GM23338 (cell line): Measurements from ENCODE around the gene NAA80. TPM values are rescaled to one million over a fixed set of nuclear protein-coding genes. Genes with fewer than 3 reads are reported as not detected.

Experiments
- ATAC-seq: fragments of 200-7000 bp; cut with Tn5 transposase; 3 replicates; pipeline ENCODE4 v1.9.1; 2020
- DNase-seq: peaks from one replicate; pipeline ENCODE4 v3.0.0-alpha.2; 2015; ENCODE audit warnings: low spot score
- H2AFZ ChIP-seq: fragments of 200-600 bp; sonication (generic); 2 replicates; pipeline ENCODE4 v1.8.0; 2016; ENCODE audit warnings: antibody characterized with exemption, mild to moderate bottlenecking, moderate library complexity
- H3F3A ChIP-seq: fragments of 200-600 bp; sonication (generic); replicated peaks from 2 replicates; pipeline ENCODE4 v1.8.0; 2017; ENCODE audit warnings: antibody characterized with exemption, mixed run types, low read depth
- H3K27ac ChIP-seq: fragments of 200-600 bp; sonication (generic); 2 replicates; pipeline ENCODE4 v1.6.1; 2016; ENCODE audit warnings: low read depth
- H3K27me3 ChIP-seq: fragments of 200-600 bp; sonication (generic); 2 replicates; pipeline ENCODE4 v1.8.0; 2016; ENCODE audit warnings: mild to moderate bottlenecking, mixed run types, moderate library complexity; ENCODE audit not compliant: insufficient read depth
- H3K36me3 ChIP-seq: fragments of 200-600 bp; sonication (generic); 2 replicates; pipeline ENCODE4 v1.8.0; 2016; ENCODE audit warnings: mild to moderate bottlenecking; ENCODE audit not compliant: insufficient read depth
- H3K4me1 ChIP-seq: fragments of 200-600 bp; sonication (generic); 2 replicates; pipeline ENCODE4 v1.8.0; 2016; ENCODE audit warnings: mild to moderate bottlenecking, moderate library complexity; ENCODE audit not compliant: insufficient read depth
- H3K4me2 ChIP-seq: fragments of 200-600 bp; sonication (generic); 2 replicates; pipeline ENCODE4 v1.7.1; 2017; ENCODE audit warnings: mixed run types
- H3K4me3 ChIP-seq: fragments of 200-600 bp; sonication (generic); 2 replicates; pipeline ENCODE4 v1.6.1; 2016; ENCODE audit warnings: mixed run types
- H3K79me2 ChIP-seq: fragments of 200-600 bp; sonication (generic); replicated peaks from 2 replicates; pipeline ENCODE4 v1.8.0; 2017; ENCODE audit warnings: mild to moderate bottlenecking; ENCODE audit not compliant: insufficient read depth
- H3K9me2 ChIP-seq: fragments of 200-600 bp; sonication (generic); 2 replicates; pipeline ENCODE4 v1.8.0; 2017; ENCODE audit not compliant: insufficient read depth
- H4K20me1 ChIP-seq: fragments of 200-600 bp; sonication (generic); replicated peaks from 2 replicates; pipeline ENCODE4 v1.8.0; 2017; ENCODE audit warnings: mild to moderate bottlenecking; ENCODE audit not compliant: insufficient read depth
- H3K27ac Mint-ChIP-seq: 2 replicates; pipeline ENCODE4 v1.8.0; 2020; ENCODE audit warnings: inconsistent platforms, mild to moderate bottlenecking, moderate library complexity, mixed read lengths
- H3K27me3 Mint-ChIP-seq: 3 replicates; pipeline ENCODE4 v1.8.0; 2022; ENCODE audit warnings: low read depth, mild to moderate bottlenecking, moderate library complexity, mixed read lengths, inconsistent platforms; ENCODE audit not compliant: insufficient read depth, poor library complexity
- H3K36me3 Mint-ChIP-seq: 3 replicates; pipeline ENCODE4 v1.8.0; 2021; ENCODE audit warnings: low read depth, mild to moderate bottlenecking, inconsistent platforms, moderate library complexity, mixed read lengths
- H3K4me1 Mint-ChIP-seq: 3 replicates; pipeline ENCODE4 v1.8.0; 2020; ENCODE audit warnings: mild to moderate bottlenecking, inconsistent platforms, mixed read lengths
- H3K4me3 Mint-ChIP-seq: 3 replicates; pipeline ENCODE4 v1.8.0; 2021; ENCODE audit warnings: moderate library complexity, mild to moderate bottlenecking, inconsistent platforms, mixed read lengths
- H3K9me3 Mint-ChIP-seq: 3 replicates; pipeline ENCODE4 v1.8.0; 2020; ENCODE audit warnings: moderate library complexity, mild to moderate bottlenecking, inconsistent platforms, mixed read lengths
- CREB1 ChIP-seq: fragments of 250-450 bp; sonication (Bioruptor Pico); IDR thresholded peaks from 2 replicates; pipeline ENCODE4 v1.5.0; 2020; ENCODE audit warnings: low read depth, mild to moderate bottlenecking, moderate library complexity
- CTCF ChIP-seq, 2 experiments: fragments of 200-600 bp in 1 of 2; sonication (generic) in 1 of 2; conservative IDR thresholded peaks; 2 replicates each; pipeline versions ENCODE4 v1.5.1 to v1.6.1; 2016 to 2017; ENCODE audit warnings: antibody characterized with exemption in 2 of 2, low read depth in 2 of 2, mild to moderate bottlenecking in 2 of 2, moderate library complexity in 1 of 2
- EZH2 ChIP-seq: fragments of 200-600 bp; sonication (generic); IDR thresholded peaks from one replicate; pipeline ENCODE4 v1.8.0; 2017; ENCODE audit warnings: antibody characterized with exemption, mild to moderate bottlenecking, low read depth; ENCODE audit not compliant: unreplicated experiment
- JUNB ChIP-seq: IDR thresholded peaks from one replicate; pipeline ENCODE4 v1.6.1; 2016; ENCODE audit warnings: antibody characterized with exemption; ENCODE audit not compliant: unreplicated experiment
- POLR2AphosphoS5 ChIP-seq: IDR thresholded peaks from 2 replicates; pipeline ENCODE4 v1.6.1; 2016; ENCODE audit warnings: antibody characterized with exemption, low read depth
- REST ChIP-seq: IDR thresholded peaks from one replicate; pipeline ENCODE4 v1.6.1; 2018; ENCODE audit warnings: antibody characterized with exemption; ENCODE audit not compliant: unreplicated experiment
- STAT1 ChIP-seq: IDR thresholded peaks from one replicate; pipeline ENCODE4 v1.6.1; 2016; ENCODE audit warnings: antibody characterized with exemption; ENCODE audit not compliant: unreplicated experiment
- ZNF331 ChIP-seq: fragments of 250-450 bp; sonication (Bioruptor Pico); IDR thresholded peaks from 2 replicates; pipeline ENCODE4 v1.5.0; 2020; ENCODE audit warnings: low read depth, mild to moderate bottlenecking, moderate library complexity
- polyA plus RNA-seq: library from polyadenylated mRNA; unstranded; fragments of >200 nt; fragmentation: Nextera tagmentation; extraction: Ambion mirVana; gene quantifications from 2 replicates; pipeline ENCODE4 v1.2.1, GENCODE V29; 2016
- total RNA-seq: library from RNA; depleted of rRNA; stranded (reverse); fragments of >200 nt; shearing (Covaris generic); gene quantifications from 2 replicates; pipeline ENCODE4 v1.2.3, GENCODE V29; 2014

NAA80 gene
- total and polyA plus RNA-seq, 2 experiments from 2014 or later: 12.1 to 16.7 TPM

DNA sequence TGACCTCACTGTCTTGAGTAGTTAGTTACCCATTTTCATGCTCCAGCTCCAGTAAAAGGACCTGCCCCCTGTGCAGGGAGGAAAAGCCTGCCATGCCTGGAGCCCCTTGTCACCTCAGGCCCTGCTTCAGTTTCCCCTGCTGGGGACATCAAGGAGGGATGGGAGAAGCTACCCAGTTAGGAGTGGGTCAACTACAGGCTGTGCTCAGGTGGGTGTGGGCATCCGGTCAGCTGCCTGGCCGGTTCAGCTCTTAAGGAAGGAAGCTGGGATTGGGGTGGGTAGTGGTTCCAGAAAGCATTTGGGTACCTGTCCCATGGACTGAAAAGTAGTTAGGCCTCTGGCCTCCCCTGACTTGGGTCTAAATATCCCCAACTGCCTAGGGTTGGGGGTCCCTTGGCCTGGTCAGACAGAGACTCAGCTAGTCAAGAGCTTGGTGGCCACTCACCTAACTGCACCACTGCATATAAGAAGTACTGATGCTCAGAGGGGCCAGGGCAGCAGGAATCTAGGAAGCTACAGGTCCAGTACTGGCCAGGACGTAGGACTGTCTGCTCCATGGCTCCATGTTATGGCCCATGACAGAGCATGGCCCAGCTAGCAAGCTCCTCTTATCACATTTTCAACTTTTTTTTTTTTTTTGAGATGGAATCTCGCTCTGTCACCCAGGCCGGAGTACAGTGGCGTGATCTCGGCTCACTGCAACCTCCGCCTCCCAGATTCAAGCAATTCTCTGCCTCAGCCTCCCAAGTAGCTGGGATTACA, 19.8 kb downstream of the NAA80 start:
- Histone ChIP-seq H3K4me1 (no peaks in the 10 kb centered on the region), H2AFZ (no peak overlapping the region), H3F3A (peaks cover 10% of the 10 kb centered on the region; the same call in 1 of the 2 replicates), H4K20me1 (no peaks in the 10 kb centered on the region; the same call in 1 of the 2 replicates), H3K4me2 (no peak overlapping the region), H3K27ac (no peak overlapping the region), H3K79me2 (no peaks in the 10 kb centered on the region), H3K36me3 (no peaks in the 10 kb centered on the region), H3K27me3 (peaks cover 41% of the 10 kb centered on the region), H3K9me2 (no peaks in the 10 kb centered on the region), H3K4me3 (no peak overlapping the region)
- Mint-ChIP-seq H3K27me3 (peaks cover 32% of the 10 kb centered on the region), H3K4me3 (no peak overlapping the region), H3K9me3 (no peaks in the 10 kb centered on the region), H3K4me1 (peaks cover 13% of the 10 kb centered on the region), H3K27ac (no peak overlapping the region), H3K36me3 (no peaks in the 10 kb centered on the region)
- TF ChIP-seq ZNF331 (CRISPR knock-in tag): no peak
- no peak for DNase-seq
- ATAC-seq: no peak

GRCh38 chr3:50278880-50279224, 20.4 kb downstream of the NAA80 start, which contains the start of gene LSMEM2:
TSS of gene LSMEM2 (plus strand) at chr3:50279087. CDS start at chr3:50279114, 27 bp downstream.
- Histone ChIP-seq H3K36me3 (no peaks in the 10 kb centered on the region), H3K9me2 (no peaks in the 10 kb centered on the region), H4K20me1 (no peaks in the 10 kb centered on the region; the same call in 1 of the 2 replicates), H3K4me3 (no peak within 1 kb of the TSS), H3K27me3 (peaks cover 47% of the 10 kb centered on the region), H3K79me2 (no peaks in the 10 kb centered on the region), H3K27ac (no peak within 1 kb of the TSS), H2AFZ (no peak within 1 kb of the TSS), H3F3A (peaks cover 10% of the 10 kb centered on the region; the same call in 1 of the 2 replicates), H3K4me1 (peaks cover 3% of the 10 kb centered on the region; the same call in 1 of the 2 replicates), H3K4me2 (no peak within 1 kb of the TSS)
- Mint-ChIP-seq H3K36me3 (no peaks in the 10 kb centered on the region), H3K4me1 (peaks cover 18% of the 10 kb centered on the region), H3K27ac (no peak within 1 kb of the TSS), H3K27me3 (peaks cover 38% of the 10 kb centered on the region), H3K9me3 (no peaks in the 10 kb centered on the region), H3K4me3 (no peak within 1 kb of the TSS)
- TF ChIP-seq STAT1: no peak
- no peak for TF ChIP-seq POLR2AphosphoS5
- TF ChIP-seq JUNB: no peak
- no peak for TF ChIP-seq ZNF331 (CRISPR knock-in tag)
- no peak for TF ChIP-seq EZH2
- no peak for TF ChIP-seq REST
- TF ChIP-seq CTCF (conservative IDR thresholded peaks at IDR 0.05; ENCODE audit: low read depth in 2 of 2): no peak
- TF ChIP-seq CREB1: no peak
- no peak for DNase-seq
- ATAC-seq: no peak
